Fibroblast of the aortic adventitia (primary cell): Measurements from ENCODE around the gene NHERF1. TPM values are rescaled to one million over a fixed set of nuclear protein-coding genes. Genes with fewer than 3 reads are reported as not detected.

Experiments used
- DNase-seq: peaks from one replicate; pipeline ENCODE4 v3.0.0-alpha.2; 2010; ENCODE audit warnings: low read depth
- H3K4me3 ChIP-seq: 2 replicates; pipeline ENCODE4 v1.5.1; 2011; ENCODE audit warnings: low read depth, mild to moderate bottlenecking, control low read depth, low read length, moderate library complexity
- total RNA-seq: library from RNA; depleted of rRNA; stranded (reverse); fragments of >200 nt; gene quantifications from 2 replicates; pipeline ENCODE4 v1.2.3, GENCODE V29; 2012; ENCODE audit warnings: low replicate concordance
- TF ChIP-seq, protein P1 (sequence below): IDR thresholded peaks from 2 replicates; pipeline ENCODE4 v1.5.1; 2011; ENCODE audit warnings: mild to moderate bottlenecking, low read length, control low read depth, inconsistent platforms; ENCODE audit not compliant: insufficient read depth

Gene NHERF1
- total RNA-seq, 1 donor: 11.0 TPM

DNA sequence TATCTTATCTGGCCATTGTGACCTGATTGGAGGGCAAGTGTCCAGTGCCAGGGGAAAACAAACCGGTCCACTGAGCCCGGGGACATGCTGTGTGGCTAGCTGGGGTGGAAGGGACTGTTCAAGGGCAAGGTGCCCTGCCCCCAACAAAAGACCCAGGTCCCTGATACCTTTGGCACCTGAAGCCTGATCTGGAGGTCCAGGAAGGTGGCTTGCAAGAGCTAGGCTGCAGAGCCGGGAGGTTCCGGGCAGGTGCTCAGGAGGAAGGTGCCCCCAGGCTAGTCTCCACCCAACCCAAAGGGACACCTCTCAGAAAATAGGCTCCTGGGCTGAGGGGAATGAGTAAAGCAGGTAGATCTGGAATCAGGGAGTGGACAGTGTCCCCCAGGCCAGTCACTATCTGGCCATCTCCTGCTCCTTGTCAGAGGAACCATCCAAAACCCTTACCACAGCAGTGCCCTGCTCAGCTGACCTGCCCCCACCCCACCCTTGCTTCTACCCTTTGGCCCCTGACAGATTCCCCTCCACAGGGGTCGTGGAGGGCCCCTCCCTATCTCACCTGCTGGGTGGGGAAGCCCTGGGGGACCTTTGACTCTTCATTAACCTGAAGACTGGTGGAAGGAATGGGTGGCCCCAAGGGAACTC is 21.5 kb downstream of the NHERF1 start:
- TF ChIP-seq, protein P1, sequence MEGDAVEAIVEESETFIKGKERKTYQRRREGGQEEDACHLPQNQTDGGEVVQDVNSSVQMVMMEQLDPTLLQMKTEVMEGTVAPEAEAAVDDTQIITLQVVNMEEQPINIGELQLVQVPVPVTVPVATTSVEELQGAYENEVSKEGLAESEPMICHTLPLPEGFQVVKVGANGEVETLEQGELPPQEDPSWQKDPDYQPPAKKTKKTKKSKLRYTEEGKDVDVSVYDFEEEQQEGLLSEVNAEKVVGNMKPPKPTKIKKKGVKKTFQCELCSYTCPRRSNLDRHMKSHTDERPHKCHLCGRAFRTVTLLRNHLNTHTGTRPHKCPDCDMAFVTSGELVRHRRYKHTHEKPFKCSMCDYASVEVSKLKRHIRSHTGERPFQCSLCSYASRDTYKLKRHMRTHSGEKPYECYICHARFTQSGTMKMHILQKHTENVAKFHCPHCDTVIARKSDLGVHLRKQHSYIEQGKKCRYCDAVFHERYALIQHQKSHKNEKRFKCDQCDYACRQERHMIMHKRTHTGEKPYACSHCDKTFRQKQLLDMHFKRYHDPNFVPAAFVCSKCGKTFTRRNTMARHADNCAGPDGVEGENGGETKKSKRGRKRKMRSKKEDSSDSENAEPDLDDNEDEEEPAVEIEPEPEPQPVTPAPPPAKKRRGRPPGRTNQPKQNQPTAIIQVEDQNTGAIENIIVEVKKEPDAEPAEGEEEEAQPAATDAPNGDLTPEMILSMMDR: no peak
- DNase-seq: no peak
- no peak overlapping the region for H3K4me3 ChIP-seq

DNA sequence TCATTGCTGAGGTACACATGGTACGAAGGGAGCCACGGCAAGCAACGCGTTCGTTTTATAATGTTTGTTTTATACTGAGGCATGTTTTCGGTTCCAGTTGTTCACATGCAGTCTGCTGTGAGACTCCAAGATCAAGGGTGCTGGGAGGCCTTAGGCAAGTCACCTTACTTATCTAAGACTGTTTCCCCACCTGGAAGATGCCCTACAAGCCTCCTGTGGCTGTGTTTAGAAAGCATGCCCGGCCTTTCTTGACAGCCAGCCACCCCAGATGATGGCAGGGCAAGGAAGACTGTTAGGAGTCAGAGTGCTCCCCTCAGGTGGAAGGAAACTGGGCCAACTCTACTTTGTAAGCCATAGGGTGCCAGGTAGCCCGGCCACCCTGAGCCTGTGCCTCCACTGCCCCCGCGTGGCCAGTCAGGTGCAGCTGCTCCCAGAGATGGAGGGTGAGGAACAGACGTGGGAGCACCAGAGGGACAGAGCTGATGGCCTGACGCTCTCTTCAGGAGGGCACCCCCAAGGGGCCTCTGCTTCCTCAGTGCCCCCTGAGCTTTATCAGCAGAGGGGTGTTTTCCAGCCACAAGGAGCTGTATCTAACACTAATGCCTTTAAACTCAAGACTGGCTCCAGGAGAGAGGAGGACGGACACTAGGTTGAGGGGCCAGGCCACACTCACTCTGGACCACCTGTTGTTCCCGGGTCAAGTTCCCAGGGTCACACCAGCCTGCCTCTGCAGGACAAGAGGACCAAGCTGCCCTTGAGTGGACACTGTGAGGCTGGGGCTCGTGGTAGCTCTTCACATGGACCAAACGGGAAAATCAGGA is 22.3 kb downstream of the NHERF1 start:
- no peak overlapping the region for H3K4me3 ChIP-seq
- TF ChIP-seq, protein P1: peak; percentile 81
- DNase-seq: peak; percentile 37

DNA sequence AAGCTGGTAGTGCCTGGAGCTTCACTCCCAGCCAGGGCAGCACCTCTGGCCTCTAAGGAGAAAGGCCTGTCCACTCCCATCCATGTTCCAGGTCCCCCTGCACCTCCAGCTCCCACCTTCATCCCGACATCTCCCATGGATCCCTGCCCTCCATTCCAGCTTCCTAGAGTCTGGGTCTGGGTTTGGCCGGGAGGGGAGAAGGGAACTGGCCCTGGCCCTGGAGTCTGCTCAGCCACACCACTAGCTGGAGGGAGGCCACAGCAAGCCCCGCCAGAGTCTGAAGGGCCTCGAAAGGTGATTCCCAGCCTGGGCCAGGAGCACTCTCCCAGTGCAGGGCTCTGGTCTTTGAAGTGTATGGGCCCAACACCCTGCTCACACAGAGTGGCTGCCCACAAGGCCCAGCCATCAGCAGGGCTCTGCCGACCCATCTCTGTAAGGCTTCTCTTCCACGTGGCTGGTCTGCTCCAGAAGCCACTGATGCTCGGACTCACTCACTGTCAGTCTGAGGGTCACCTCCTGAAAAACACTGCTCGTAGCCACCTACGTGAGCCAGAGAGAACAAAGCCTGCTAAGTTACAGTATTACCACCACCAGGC is 23.0 kb downstream of the NHERF1 start:
- no peak overlapping the region for H3K4me3 ChIP-seq
- TF ChIP-seq, protein P1: no peak
- DNase-seq: no peak

DNA sequence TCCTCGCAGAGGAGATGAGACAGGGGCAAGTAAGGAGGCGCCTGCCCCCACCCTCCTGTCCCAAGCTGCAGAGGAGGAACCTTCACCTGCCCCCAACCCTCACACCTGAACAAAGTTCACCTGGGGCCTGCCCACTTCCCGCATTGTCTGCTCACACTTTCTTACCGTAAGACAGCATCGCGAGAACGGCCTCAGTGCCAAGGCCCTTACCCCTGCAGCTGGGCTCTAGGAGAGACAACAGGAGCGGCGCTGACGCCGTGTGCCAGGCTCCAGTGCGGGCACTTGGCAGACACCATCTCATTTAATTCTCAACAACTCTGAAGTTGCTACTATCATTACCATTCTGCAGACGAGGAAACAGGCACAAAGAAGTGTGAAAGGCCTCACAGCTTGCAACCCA is 23.6 kb downstream of the NHERF1 start:
- TF ChIP-seq, protein P1: no peak
- no peak overlapping the region for H3K4me3 ChIP-seq
- no peak for DNase-seq

DNA sequence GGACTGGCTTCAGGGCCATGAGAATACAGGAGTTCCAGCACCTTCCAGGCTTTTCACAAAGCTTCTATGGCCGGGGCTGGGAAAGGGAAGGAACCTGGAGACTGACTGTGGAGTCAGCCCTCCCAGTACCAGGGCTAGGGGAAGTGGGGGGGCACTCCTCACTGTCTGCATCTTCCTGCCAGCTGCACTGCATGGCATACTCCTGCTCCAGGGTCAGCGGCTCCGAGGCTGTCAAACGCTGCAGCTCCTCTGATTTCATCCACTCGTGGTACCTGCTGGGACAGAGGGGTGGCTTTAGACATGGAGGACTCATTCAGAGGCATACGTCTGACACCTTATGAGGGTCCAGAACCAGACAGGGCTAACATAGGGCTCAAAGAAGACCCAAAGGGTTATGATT is 25.0 kb downstream of the NHERF1 start:
- no peak overlapping the region for H3K4me3 ChIP-seq
- TF ChIP-seq, protein P1: no peak
- no peak for DNase-seq

DNA sequence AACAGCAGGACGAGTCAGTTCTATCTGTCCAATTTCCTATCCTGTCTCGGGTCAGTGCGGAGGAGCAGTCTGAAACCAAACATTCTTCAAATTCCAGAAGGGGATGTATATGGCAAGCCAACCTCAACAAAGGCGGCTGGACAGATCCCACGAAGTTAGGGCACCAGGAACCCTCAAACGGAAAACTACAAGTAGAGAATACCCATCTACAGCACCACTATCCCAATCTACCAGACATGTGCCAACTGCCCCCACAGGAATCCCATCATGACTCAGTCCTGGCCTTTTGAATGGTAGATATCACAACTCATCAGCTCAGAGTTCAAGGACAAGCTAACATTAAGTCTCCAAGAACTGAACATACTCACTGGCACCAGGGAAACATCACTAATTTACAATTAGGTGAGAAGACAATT is 25.5 kb downstream of the NHERF1 start:
- TF ChIP-seq, protein P1: no peak
- peak; percentile 33 for DNase-seq
- no peak overlapping the region for H3K4me3 ChIP-seq
